Liver (tissue), 9 donors: Measurements from ENCODE around the gene GBGT1. TPM values are rescaled to one million over a fixed set of nuclear protein-coding genes. Genes with fewer than 3 reads are reported as not detected.
"Not testable (repeated sequence)": the region's sequence is repeated elsewhere in the genome, so short reads cannot be mapped to it uniquely, and the experiment has no call there.

ENCODE experiments used
- DNase-seq: peaks from one replicate; pipeline ENCODE4 v3.0.0-alpha.2; 2017; ENCODE audit warnings: low spot score
- H3K27ac ChIP-seq, 2 donors: one replicate each; pipeline ENCODE4 v1.7.0; 2013; ENCODE audit warnings: inconsistent platforms in 2 of 2, low read length in 2 of 2, control low read depth in 1 of 2, low read depth in 1 of 2, mild to moderate bottlenecking in 1 of 2
- H3K27me3 ChIP-seq, 4 donors: one replicate each; pipeline versions ENCODE4 v1.6.1 to v1.7.0; 2013; ENCODE audit warnings: low read length in 3 of 4, inconsistent platforms in 1 of 4, mild to moderate bottlenecking in 1 of 4, moderate library complexity in 1 of 4; ENCODE audit not compliant: control insufficient read depth in 4 of 4, insufficient read depth in 4 of 4
- H3K36me3 ChIP-seq, 4 donors: one replicate each; pipeline versions ENCODE4 v1.6.1 to v1.7.0; 2013; ENCODE audit warnings: low read length in 3 of 4, mild to moderate bottlenecking in 3 of 4, low read depth in 1 of 4, moderate library complexity in 1 of 4; ENCODE audit not compliant: control insufficient read depth in 4 of 4, insufficient read depth in 3 of 4
- H3K4me1 ChIP-seq, 4 donors: one replicate each; pipeline versions ENCODE4 v1.6.1 to v1.7.0; 2013; ENCODE audit warnings: low read length in 3 of 4, mild to moderate bottlenecking in 3 of 4, moderate library complexity in 1 of 4; ENCODE audit not compliant: control insufficient read depth in 4 of 4, insufficient read depth in 4 of 4
- H3K4me3 ChIP-seq, 3 donors: one replicate each; pipeline versions ENCODE4 v1.6.1 to v1.7.0; 2013; ENCODE audit warnings: low read length in 3 of 3, control low read depth in 1 of 3, low read depth in 1 of 3, mild to moderate bottlenecking in 1 of 3
- H3K9ac ChIP-seq, 2 donors: one replicate each; pipeline ENCODE4 v1.7.0; 2013; ENCODE audit warnings: low read length in 2 of 2, mild to moderate bottlenecking in 2 of 2, moderate library complexity in 2 of 2, control low read depth in 1 of 2, low read depth in 1 of 2
- H3K9me3 ChIP-seq, 4 donors: one replicate each; pipeline versions ENCODE4 v1.6.1 to v1.7.0; 2013; ENCODE audit warnings: low read length in 3 of 4; ENCODE audit not compliant: control insufficient read depth in 4 of 4
- FOXA1 ChIP-seq: IDR thresholded peaks from 2 replicates; pipeline ENCODE4 v1.6.1; 2016; ENCODE audit warnings: antibody characterized with exemption
- JUND ChIP-seq, 2 donors: IDR thresholded peaks; 2 replicates each; pipeline ENCODE4 v1.6.1; 2016; ENCODE audit warnings: antibody characterized with exemption in 2 of 2
- NR2F2 ChIP-seq: IDR thresholded peaks from 2 replicates; pipeline ENCODE4 v1.6.1; 2016; ENCODE audit warnings: antibody characterized with exemption
- RAD21 ChIP-seq, 2 donors: IDR thresholded peaks; 2 replicates each; pipeline ENCODE4 v1.6.1; 2016; ENCODE audit warnings: antibody characterized with exemption in 2 of 2, mild to moderate bottlenecking in 2 of 2
- RXRA ChIP-seq, 2 donors: IDR thresholded peaks; 2 replicates each; pipeline ENCODE4 v1.6.1; 2017 to 2018; ENCODE audit warnings: antibody characterized with exemption in 2 of 2, mild to moderate bottlenecking in 1 of 2
- WGBS: extraction: QIAGEN DNeasy Blood & Tissue Kit; methylation state at CpG from one replicate; pipeline ENCODE4 v1.1.7; 2013; 5-methylcytosine and 5-hydroxymethylcytosine counted together
- polyA plus RNA-seq, 2 donors: library from polyadenylated mRNA; stranded (reverse) in 1 of 2; unstranded in 1 of 2; fragments of 200-250 nt in 1 of 2; fragments of >200 nt in 1 of 2; fragmentation: Nextera tagmentation in 1 of 2; extraction: Ambion mirVana in 1 of 2; gene quantifications; one replicate each; pipeline versions ENCODE4 v1.2.1 to v1.2.3, GENCODE V29; 2013 to 2015
- total RNA-seq, 2 donors: library from RNA; depleted of rRNA; stranded (reverse); fragments of >200 nt; gene quantifications; one replicate each; pipeline ENCODE4 v1.2.3, GENCODE V29; 2014
- TF ChIP-seq, protein P1 (sequence below): fragments of 150-350 bp; IDR thresholded peaks from 2 replicates; pipeline ENCODE4 v1.5.1; 2017; ENCODE audit warnings: improper control_type of control experiment, low read depth, low read length; ENCODE audit not compliant: missing input control
- donor health status: healthy.
- donor health status: healthy.
- donor health status: healthy.
- donor health status: healthy.
- donor health status: healthy.

The GBGT1 gene
- total and polyA plus RNA-seq, 4 donors, result 0.33 to 25.7 (median 2.3) TPM

DNA sequence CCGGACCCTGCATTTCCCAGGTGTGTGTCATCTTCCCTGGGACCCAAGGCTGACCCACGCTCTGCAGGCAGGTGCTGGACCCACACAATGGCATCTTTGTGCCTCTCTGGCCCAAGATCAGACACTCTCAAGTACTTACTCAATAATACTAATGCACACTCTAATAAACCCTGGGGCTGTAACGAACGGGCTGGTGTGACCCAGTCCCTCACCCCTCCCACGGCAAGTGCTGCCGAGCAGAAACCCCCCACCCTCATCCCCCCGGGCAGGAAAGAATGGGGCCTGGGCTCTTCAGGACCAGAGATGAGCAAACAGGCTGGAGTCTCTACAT lies 46.5 kb upstream of the GBGT1 start:
- TF ChIP-seq FOXA1, result no peak
- TF ChIP-seq, protein P1, sequence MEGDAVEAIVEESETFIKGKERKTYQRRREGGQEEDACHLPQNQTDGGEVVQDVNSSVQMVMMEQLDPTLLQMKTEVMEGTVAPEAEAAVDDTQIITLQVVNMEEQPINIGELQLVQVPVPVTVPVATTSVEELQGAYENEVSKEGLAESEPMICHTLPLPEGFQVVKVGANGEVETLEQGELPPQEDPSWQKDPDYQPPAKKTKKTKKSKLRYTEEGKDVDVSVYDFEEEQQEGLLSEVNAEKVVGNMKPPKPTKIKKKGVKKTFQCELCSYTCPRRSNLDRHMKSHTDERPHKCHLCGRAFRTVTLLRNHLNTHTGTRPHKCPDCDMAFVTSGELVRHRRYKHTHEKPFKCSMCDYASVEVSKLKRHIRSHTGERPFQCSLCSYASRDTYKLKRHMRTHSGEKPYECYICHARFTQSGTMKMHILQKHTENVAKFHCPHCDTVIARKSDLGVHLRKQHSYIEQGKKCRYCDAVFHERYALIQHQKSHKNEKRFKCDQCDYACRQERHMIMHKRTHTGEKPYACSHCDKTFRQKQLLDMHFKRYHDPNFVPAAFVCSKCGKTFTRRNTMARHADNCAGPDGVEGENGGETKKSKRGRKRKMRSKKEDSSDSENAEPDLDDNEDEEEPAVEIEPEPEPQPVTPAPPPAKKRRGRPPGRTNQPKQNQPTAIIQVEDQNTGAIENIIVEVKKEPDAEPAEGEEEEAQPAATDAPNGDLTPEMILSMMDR, result no peak
- TF ChIP-seq RAD21 (IDR thresholded peaks at IDR 0.05), result no peak
- no peak for TF ChIP-seq JUND (IDR thresholded peaks at IDR 0.05)
- no peak for TF ChIP-seq NR2F2
- TF ChIP-seq RXRA (IDR thresholded peaks at IDR 0.05), result no peak
- no peak for DNase-seq

DNA sequence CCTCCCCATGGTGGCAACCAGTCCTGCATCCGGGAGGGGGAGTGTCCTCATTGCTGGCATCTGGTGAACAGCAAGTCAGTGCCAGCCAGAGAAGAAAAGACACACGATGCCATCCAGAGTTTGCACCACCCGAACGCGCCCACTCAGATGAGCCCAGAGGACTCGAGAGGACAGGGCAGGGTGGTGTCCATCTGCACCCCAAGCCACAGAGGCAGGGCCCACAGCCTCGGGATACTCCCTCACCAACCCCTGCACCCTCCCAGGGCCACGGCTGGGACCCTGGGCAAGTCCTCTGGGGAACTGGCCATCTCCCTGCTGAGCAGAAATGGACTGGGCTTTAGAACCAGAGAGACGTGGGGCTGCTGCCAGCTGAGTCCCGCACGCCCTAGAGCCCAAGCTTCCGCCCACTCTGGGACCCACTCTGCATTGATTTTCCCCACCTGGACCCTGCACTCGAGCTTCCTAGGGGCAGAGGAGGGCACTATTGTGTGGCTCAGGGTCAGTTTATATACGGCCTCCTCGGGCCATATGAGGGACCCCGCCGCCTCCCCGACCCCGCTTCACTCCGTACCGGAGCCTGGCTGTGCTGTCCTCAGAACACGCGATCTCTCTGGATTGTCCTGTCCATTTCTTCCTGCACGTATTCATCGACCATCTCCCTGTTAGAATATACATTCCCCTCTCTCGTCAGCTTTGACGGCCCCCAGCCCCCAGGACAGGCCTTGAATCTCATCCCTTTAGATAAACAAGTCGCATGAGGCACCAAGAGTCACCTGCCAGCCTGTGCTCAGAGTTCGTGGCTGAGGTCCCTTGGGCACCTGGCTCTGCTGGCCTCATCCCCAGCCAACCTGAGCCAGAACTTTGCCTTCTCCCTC lies 45.9 kb upstream of the GBGT1 start:
- 70% methylated on average over 29 of the region's 29 CpGs for WGBS
- not testable (repeated sequence) for DNase-seq, H3K36me3 ChIP-seq

More for the DNA sequence above, 46.5 kb upstream of the GBGT1 start:
- Histone ChIP-seq H3K9me3 (peaks cover 0 to 5% (median 0%) of the 10 kb centered on the region in 4 donors), H3K27me3 (peaks cover 0 to 6% (median 0%) of the 10 kb centered on the region in 4 donors), H3K36me3 (no peaks in the 10 kb centered on the region), H3K27ac (no peak overlapping the region), H3K4me3 (no peak overlapping the region), H3K4me1 (no peaks in the 10 kb centered on the region), H3K9ac (no peak overlapping the region)
- 49% methylated on average over 7 of the region's 7 CpGs for WGBS

GRCh38 chr9:133208880-133209300 lies 45.2 kb upstream of the GBGT1 start, which contains the start of gene OBP2B:
Gene OBP2B (minus strand): TSS chr9:133209250. CDS start chr9:133209199, 51 bp downstream.
- not testable (repeated sequence) for H3K36me3 ChIP-seq, DNase-seq, H3K27ac ChIP-seq, H3K9ac ChIP-seq, H3K4me3 ChIP-seq, H3K4me1 ChIP-seq, H3K9me3 ChIP-seq, H3K27me3 ChIP-seq
- 91% methylated on average over 11 of the region's 18 CpGs for WGBS

More for the DNA sequence above, 45.9 kb upstream of the GBGT1 start:
- not testable (repeated sequence) for H3K27ac ChIP-seq, H3K4me3 ChIP-seq, H3K27me3 ChIP-seq, H3K4me1 ChIP-seq, H3K9me3 ChIP-seq, H3K9ac ChIP-seq

GRCh38 chr9:133208171-133208879 lies 44.6 kb upstream of the GBGT1 start:
- WGBS, result 87% methylated on average over 13 of the region's 16 CpGs
- H3K9me3 ChIP-seq, H3K27ac ChIP-seq, H3K27me3 ChIP-seq, H3K9ac ChIP-seq, H3K4me1 ChIP-seq, H3K36me3 ChIP-seq, DNase-seq, H3K4me3 ChIP-seq: not testable (repeated sequence)
